Peyer's patch (tissue), 4 donors: ENCODE data around the gene FBXO38. TPM values are rescaled to one million over a fixed set of nuclear protein-coding genes. Genes with fewer than 3 reads are reported as not detected.

Source experiments
- DNase-seq, 3 donors: peaks; one replicate each; pipeline ENCODE4 v3.0.0-alpha.2; 2017 to 2019
- H3K27ac ChIP-seq, 4 donors: fragments of 200-600 bp; sonication (generic); one replicate each; pipeline ENCODE4 v1.5.1; 2016 to 2019
- H3K27me3 ChIP-seq, 2 donors: fragments of 200-600 bp; sonication (generic); one replicate each; pipeline ENCODE4 v1.5.1; 2019
- H3K36me3 ChIP-seq, 3 donors: fragments of 200-600 bp; sonication (generic); one replicate each; pipeline ENCODE4 v1.5.1; 2016 to 2019
- H3K4me1 ChIP-seq, 4 donors: fragments of 200-600 bp; sonication (generic); one replicate each; pipeline ENCODE4 v1.5.1; 2016 to 2019
- H3K4me3 ChIP-seq, 4 donors: fragments of 200-600 bp; sonication (generic); 1 replicate in 3 of 4; 2 replicates in 1 of 4; pipeline ENCODE4 v1.5.1; 2016 to 2019; ENCODE audit warnings: mild to moderate bottlenecking in 1 of 4
- H3K9me3 ChIP-seq, 4 donors: fragments of 200-600 bp; sonication (generic); one replicate each; pipeline ENCODE4 v1.5.1; 2016 to 2019; ENCODE audit warnings: mild to moderate bottlenecking in 1 of 4
- CTCF ChIP-seq, 6 experiments: fragments of 450-650 bp in 4 of 6; fragments of 200-600 bp in 2 of 6; sonication (generic) in 1 of 6; IDR thresholded peaks; one replicate each; pipeline ENCODE4 v1.5.1; 2017 to 2019; ENCODE audit warnings: antibody characterized with exemption in 6 of 6, mild to moderate bottlenecking in 3 of 6, moderate library complexity in 1 of 6
- POLR2A ChIP-seq, 2 donors: fragments of 450-650 bp; IDR thresholded peaks; one replicate each; pipeline ENCODE4 v1.5.1; 2017; ENCODE audit warnings: antibody characterized with exemption in 2 of 2, mild to moderate bottlenecking in 2 of 2, moderate library complexity in 2 of 2
- total RNA-seq, 4 donors: library from RNA; depleted of rRNA; stranded (reverse); fragments of >200 nt; gene quantifications; one replicate each; pipeline ENCODE4 v1.1.0, GENCODE V29; 2016

FBXO38 gene
- total RNA-seq, 4 donors from 2014 or later, result 52.2 to 91.6 (median 64.5) TPM

DNA sequence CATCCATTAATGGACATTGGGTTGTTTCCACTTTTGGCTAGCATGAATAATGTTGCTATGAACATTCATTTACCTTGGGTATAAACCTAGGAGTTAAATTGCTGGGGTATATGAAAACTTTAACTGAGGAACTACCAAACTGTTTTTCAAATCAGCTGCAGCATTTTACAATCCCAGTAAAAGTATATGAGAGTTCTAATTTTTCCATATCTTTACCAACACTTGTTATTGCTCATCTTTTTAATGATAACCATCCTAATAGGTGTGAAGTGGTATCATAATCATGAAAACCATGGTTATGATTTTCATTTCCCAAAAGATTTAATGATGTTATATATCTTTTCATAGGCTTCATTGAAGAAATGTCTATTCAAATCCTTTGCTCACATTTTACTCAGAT, 15.5 kb upstream of the FBXO38 start:
- Histone ChIP-seq H3K9me3 (no peaks in the 10 kb centered on the region), H3K36me3 (no peaks in the 10 kb centered on the region), H3K27me3 (no peaks in the 10 kb centered on the region), H3K4me3 (no peak overlapping the region), H3K27ac (no peak overlapping the region), H3K4me1 (no peaks in the 10 kb centered on the region)
- no peak for DNase-seq
- TF ChIP-seq CTCF (IDR thresholded peaks at IDR 0.05), result no peak
- no peak for TF ChIP-seq POLR2A (IDR thresholded peaks at IDR 0.05)

- Histone ChIP-seq H3K27me3 (no peaks in the 10 kb centered on the region), H3K9me3 (no peaks in the 10 kb centered on the region), H3K27ac (no peak overlapping the region), H3K36me3 (no peaks in the 10 kb centered on the region), H3K4me3 (no peak overlapping the region), H3K4me1 (no peaks in the 10 kb centered on the region)
- no peak for DNase-seq
- no peak for TF ChIP-seq CTCF (IDR thresholded peaks at IDR 0.05)
These were observed 11.5 kb upstream of the FBXO38 start for GRCh38 chr5:148372166-148372725.

DNA sequence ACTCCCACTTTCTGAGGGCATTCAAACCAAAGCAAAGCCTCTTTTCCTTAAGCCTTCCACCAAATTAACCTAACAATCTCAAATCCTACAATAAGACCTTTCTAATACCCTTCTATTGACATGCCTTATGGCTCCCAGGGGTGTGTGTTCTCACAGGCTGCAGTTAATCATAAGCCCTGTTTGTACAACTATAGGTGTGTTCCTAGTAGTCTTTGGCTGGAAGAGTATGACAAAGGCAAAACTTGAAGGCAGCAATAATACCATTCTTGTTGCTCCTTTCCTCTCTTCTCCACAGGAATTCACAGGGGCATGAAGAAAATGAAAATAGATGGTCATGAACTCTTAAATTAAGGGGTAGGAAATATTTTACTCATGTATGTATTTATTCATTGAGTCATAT, 10.9 kb upstream of the FBXO38 start:
- no peaks in the 10 kb centered on the region for H3K36me3 ChIP-seq
- TF ChIP-seq POLR2A (IDR thresholded peaks at IDR 0.05) (no peak), CTCF (IDR thresholded peaks at IDR 0.05) (no peak)
- no peaks in the 10 kb centered on the region for H3K27me3 ChIP-seq
- no peak overlapping the region for H3K4me3 ChIP-seq
- no peak overlapping the region for H3K27ac ChIP-seq
- H3K4me1 ChIP-seq, result no peaks in the 10 kb centered on the region
- no peak for DNase-seq
- no peaks in the 10 kb centered on the region for H3K9me3 ChIP-seq

DNA sequence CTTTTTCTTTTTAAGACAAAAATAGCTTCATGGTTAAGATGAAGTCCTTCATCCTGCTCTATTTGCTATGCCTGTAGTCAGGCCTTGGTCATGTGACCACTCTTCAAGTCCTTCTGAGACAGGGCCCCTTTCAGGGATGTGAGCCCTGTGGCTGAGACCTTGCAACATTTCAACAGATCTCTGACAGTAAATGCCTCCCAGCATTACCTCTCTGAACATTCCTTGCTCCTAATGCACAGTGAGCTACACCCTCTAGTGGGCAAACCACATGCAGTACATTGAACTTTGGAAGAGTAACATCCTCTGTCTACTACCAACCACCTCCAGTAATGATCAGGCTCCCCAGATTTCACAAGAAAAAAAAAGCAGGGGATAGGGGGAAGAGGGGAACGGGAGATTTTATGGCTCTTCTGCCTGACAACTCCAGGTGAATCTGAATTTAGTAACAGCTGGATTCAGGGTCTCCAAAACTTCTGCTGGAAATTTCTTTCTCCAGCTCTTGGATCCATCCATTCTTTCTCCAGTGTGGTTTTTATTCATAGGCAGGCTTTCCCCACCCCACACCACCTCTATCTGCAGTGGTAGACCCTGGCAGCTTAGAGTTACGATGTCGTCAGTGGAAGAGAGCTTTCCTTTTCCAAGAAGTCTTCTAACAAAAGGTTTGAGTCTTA, 8.9 kb upstream of the FBXO38 start:
- Histone ChIP-seq H3K4me3 (no peak overlapping the region), H3K36me3 (no peaks in the 10 kb centered on the region), H3K27ac (no peak overlapping the region), H3K27me3 (no peaks in the 10 kb centered on the region), H3K4me1 (no peaks in the 10 kb centered on the region), H3K9me3 (no peaks in the 10 kb centered on the region)
- peak in 1 of 3 donors; percentile 52 for DNase-seq
- TF ChIP-seq POLR2A (IDR thresholded peaks at IDR 0.05) (no peak), CTCF (IDR thresholded peaks at IDR 0.05) (peak in 4 of 6 experiments; percentile 50 to 67 (median 64))

DNA sequence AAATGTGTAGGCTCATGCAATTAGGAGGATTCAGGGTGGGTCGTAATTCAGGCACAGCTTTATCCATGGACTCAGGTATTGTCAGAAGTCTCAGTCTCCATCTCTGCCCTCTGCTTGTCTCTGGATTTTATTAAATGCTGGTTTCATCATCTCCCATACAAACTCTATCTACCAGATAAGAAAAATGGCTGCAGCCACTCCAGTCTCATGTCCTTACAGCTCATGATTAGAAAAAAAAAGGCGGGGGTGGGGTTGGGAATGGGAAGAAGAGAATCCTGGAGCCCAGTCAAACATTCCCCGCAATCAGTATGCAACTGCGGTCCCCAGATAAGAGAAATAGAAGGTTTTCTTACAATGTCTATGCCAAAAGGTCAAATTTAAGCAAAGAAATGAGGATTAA, 7.6 kb upstream of the FBXO38 start:
- H3K36me3 ChIP-seq, result no peaks in the 10 kb centered on the region
- TF ChIP-seq CTCF (IDR thresholded peaks at IDR 0.05), result no peak

More for the DNA sequence above, 7.6 kb upstream of the FBXO38 start:
- H3K4me1 ChIP-seq, result no peaks in the 10 kb centered on the region
- H3K9me3 ChIP-seq, result no peaks in the 10 kb centered on the region
- H3K4me3 ChIP-seq, result no peak overlapping the region
- no peak for DNase-seq
- no peak overlapping the region for H3K27ac ChIP-seq
- H3K27me3 ChIP-seq, result no peaks in the 10 kb centered on the region
